ENCODE results near the gene CEACAM19. TPM values are rescaled to one million over a fixed set of nuclear protein-coding genes. Genes with fewer than 3 reads are reported as not detected.

The CEACAM19 gene
- total RNA-seq, 1 donor from 2014 or later = 7.7 TPM

DNA sequence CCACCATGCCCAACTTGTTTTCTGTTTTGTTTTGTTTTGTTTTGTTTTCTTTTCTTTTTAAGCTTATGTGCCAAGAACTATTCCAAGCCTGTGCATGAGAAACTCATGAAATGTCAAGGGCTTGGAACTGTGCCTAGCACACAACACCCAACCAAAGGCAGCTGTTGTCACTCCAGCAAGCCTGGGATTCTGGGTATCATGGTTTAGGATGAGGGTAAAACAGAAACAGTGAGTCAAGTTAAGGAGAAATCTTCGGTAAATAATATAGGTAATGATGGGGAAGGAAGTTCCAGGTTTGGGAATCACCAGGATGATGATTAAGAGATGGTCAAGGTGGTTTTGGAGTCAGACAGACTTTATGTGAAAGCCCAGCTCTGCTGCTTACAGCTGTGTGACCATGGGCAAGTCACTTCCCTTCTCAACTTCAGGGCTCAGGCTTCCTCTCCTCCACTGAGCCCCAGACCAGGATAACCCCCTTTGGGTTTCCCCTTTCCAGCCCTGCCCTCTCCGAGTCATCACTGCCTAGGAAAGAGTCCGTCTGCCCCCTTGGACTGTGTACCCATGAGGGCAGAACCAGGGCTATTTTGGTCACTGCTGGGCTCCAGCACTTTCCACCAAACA lies 22.5 kb upstream of the CEACAM19 start:
- ATAC-seq (peak; percentile 18 to 31), DNase-seq (peak; percentile 34)
- Histone ChIP-seq H3K27ac (peak overlapping the region; percentile 18), H3K9me3 (no peaks in the 10 kb centered on the region), H3K27me3 (ENCODE audit: low read depth) (no peaks in the 10 kb centered on the region), H3K4me3 (no peak overlapping the region), H3K4me1 (peaks cover 33% of the 10 kb centered on the region), H3K36me3 (peaks cover 57% of the 10 kb centered on the region)
- intact Hi-C loops (cut with DNase I) = no loop called here
- TF ChIP-seq, protein P1, sequence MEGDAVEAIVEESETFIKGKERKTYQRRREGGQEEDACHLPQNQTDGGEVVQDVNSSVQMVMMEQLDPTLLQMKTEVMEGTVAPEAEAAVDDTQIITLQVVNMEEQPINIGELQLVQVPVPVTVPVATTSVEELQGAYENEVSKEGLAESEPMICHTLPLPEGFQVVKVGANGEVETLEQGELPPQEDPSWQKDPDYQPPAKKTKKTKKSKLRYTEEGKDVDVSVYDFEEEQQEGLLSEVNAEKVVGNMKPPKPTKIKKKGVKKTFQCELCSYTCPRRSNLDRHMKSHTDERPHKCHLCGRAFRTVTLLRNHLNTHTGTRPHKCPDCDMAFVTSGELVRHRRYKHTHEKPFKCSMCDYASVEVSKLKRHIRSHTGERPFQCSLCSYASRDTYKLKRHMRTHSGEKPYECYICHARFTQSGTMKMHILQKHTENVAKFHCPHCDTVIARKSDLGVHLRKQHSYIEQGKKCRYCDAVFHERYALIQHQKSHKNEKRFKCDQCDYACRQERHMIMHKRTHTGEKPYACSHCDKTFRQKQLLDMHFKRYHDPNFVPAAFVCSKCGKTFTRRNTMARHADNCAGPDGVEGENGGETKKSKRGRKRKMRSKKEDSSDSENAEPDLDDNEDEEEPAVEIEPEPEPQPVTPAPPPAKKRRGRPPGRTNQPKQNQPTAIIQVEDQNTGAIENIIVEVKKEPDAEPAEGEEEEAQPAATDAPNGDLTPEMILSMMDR (IDR thresholded peaks at IDR 0.05) = no peak

DNA sequence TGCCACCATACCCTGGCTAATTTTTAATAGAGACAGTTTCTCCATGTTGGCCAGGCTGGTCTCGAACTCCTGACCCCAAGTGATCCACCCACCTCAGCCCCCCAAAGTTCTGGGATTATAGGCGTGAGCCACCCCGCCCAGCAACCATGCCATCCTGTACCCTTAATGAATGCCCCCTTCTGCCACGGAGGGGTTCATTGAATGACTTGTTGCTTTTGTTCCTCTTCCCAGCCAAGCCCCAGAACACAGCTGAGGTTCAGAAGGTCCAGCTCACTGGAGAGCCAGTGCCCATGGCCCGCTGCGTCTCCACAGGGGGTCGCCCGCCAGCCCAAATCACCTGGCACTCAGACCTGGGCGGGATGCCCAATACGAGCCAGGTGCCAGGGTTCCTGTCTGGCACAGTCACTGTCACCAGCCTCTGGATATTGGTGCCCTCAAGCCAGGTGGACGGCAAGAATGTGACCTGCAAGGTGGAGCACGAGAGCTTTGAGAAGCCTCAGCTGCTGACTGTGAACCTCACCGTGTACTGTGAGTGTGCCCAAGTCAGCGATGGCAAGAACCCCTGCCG lies 21.6 kb upstream of the CEACAM19 start:
- Histone ChIP-seq H3K4me3 (no peak overlapping the region), H3K36me3 (peaks cover 64% of the 10 kb centered on the region), H3K9me3 (no peaks in the 10 kb centered on the region), H3K27me3 (ENCODE audit: low read depth) (no peaks in the 10 kb centered on the region), H3K27ac (no peak overlapping the region), H3K4me1 (peaks cover 33% of the 10 kb centered on the region)
- no peak for ATAC-seq
- DNase-seq = peak; percentile 31
- TF ChIP-seq, protein P1 (IDR thresholded peaks at IDR 0.05) = no peak
- intact Hi-C loops (cut with DNase I) = no loop called here

DNA sequence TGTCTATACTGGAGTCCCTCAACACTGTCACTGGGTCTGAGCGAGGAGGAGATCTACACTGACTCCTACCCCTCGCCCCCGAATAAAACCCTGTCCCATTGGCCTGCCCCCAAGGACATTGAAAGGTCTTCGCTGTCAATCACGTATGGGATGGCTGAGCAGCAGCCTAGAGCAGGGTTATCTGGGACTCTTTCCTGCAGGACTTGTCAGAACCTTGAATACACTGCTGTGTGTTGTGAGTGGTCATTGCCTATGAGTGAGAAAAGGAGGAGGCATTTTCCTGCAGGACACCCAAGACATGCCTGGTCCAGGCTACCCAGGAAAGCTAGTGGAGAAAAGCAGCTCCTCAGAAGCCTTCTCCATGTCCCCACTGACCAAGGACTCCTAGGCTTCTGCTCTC lies 17.9 kb upstream of the CEACAM19 start:
- intact Hi-C loops (cut with DNase I) = no loop called here
- peak; percentile 3 for DNase-seq
- Histone ChIP-seq H3K27me3 (ENCODE audit: low read depth) (no peaks in the 10 kb centered on the region), H3K36me3 (peaks cover 86% of the 10 kb centered on the region), H3K4me1 (peaks cover 11% of the 10 kb centered on the region), H3K4me3 (no peak overlapping the region), H3K9me3 (no peaks in the 10 kb centered on the region), H3K27ac (no peak overlapping the region)
- ATAC-seq = no peak
- TF ChIP-seq, protein P1 (IDR thresholded peaks at IDR 0.05) = no peak

DNA sequence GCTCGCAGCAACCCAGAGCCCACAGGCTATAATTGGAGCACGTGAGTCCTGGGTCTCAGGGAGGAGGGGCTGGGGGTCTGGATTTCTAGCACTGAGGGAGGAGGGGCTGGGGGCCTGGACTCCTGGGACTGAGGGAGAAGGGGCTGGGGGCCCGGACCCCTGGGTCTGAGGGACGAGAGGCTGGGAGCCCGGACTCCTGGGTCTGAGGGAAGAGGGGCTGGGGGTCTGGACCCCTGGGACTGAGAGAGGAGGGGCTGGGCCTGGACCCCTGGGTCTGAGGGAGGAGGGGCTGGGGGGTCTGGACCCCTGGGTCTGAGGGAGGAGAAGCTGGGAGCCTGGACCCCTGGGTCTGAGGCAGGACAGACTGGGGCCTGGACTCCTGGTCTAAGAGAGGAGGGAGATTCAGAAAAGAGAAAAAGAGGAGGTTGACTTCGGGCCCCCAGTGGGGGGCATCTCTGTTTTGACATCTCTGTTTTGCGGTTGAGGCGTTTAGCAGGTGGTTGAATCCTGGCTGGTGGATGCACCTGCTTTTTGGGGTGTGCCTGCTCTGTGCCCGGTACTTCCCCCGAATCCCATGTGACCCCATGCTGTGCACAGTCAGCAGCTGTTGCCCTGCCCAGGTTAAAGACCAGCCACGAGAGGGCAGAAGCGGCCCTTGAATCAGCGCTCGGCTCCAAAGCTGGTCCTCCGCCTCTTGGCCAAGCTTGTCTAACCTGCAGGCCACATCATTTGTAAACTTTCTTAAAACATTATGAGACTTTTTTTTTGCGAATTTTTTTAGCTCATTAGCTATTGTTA lies 17.1 kb upstream of the CEACAM19 start:
- Histone ChIP-seq H3K36me3 (peaks cover 94% of the 10 kb centered on the region), H3K9me3 (no peaks in the 10 kb centered on the region), H3K27me3 (ENCODE audit: low read depth) (no peaks in the 10 kb centered on the region), H3K27ac (no peak overlapping the region), H3K4me3 (no peak overlapping the region), H3K4me1 (peaks cover 9% of the 10 kb centered on the region)
- intact Hi-C loops (cut with DNase I) = no loop called here
- DNase-seq (peak; percentile 88), ATAC-seq (peak; percentile 88 to 90)
- TF ChIP-seq, protein P1 (IDR thresholded peaks at IDR 0.05) = peak; percentile 72

DNA sequence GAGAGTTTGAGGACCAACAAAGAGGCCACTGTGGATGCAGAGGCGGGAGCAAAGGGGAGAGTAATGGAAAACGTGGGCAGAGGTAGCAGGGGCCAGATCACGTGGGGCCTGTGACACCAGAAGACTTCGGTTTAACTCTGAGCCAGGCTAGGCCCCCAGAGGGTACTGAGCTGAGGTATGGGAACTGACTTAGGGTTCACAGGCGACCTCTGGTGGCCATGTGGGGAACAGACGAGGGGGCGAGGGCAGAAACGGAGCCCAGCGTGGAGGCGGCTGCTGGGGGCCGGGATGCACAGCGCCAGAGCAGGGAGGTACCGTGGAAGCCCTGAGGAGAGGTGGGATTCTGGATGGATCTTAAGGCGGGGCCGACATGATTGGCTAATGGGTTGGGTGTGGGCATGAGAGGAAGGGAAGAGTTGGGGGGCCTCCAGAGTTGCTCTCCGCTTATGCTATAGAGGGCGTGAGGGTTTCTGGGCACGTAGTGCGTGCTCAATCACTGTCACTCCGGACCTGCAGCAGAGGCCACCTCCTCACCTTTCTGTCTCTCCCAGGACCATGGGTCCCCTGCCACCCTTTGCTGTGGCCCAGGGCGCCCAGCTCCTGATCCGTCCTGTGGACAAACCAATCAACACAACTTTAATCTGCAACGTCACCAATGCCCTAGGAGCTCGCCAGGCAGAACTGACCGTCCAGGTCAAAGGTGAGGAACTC lies 13.9 kb upstream of the CEACAM19 start:
- H3K36me3 ChIP-seq = peaks cover 93% of the 10 kb centered on the region
- intact Hi-C loops (cut with DNase I) = no loop called here
- peaks cover 9% of the 10 kb centered on the region for H3K4me1 ChIP-seq
- H3K27ac ChIP-seq = no peak overlapping the region
- TF ChIP-seq, protein P1 (IDR thresholded peaks at IDR 0.05) = peak; percentile 95
- no peaks in the 10 kb centered on the region for H3K9me3 ChIP-seq
- no peak overlapping the region for H3K4me3 ChIP-seq
- H3K27me3 ChIP-seq (ENCODE audit: low read depth) = no peaks in the 10 kb centered on the region
- ATAC-seq = peak; percentile 65 to 76
- peak; percentile 78 for DNase-seq

Measured in lower lobe of right lung (tissue), 2 donors.